CD4-positive, alpha-beta T cell treated with Interleukin-15 for 4 hours (primary cell): ENCODE results near the gene NMNAT3.

Experiments used
- DNase-seq: peaks from one replicate; pipeline ENCODE4 v3.0.0-alpha.2; 2020; ENCODE audit warnings: low spot score

Gene NMNAT3

DNA sequence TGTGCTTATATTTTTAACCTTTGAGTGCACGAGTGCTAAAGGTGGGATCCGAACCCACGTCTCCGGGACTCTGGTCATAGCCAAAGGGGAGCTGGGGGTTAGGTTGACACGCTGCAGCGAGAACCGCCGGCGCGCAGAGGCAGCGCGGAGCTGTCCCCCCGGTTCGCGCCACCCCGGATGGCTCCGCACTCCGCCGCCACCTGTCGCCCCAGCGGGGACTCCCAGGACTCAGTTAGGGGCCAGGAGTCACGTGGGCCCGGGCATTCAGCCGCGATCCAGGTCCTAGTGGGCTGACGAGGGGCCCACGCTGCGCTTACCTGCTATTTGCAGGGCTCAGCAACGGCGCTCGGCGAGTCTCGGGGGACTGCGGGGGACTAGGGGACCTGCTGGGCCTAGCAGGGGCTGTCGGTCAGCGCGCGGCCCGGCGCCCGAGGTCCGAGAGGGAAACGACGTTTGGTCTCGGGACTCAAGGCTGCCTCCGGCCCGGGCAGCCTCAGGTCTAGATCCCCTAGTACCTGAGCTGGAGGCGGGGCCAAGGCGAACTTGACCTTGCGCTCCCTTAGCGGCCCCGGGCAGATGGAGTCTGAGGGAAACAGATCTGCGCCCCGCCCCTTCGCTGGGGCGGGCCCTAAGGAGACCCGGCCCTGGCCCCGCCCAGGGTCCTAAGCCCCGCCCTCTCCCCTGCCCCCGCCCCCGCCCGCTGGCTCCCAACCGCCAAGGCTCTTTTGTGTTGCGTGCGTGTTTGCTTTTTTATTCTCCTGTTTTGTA lies at the start of gene NMNAT3:
Gene NMNAT3 (minus strand): TSS at position 585 of the 768 bp plus-strand sequence. CDS start 50,248 bp downstream, outside the sequence.
- peak; percentile 69 for DNase-seq

DNA sequence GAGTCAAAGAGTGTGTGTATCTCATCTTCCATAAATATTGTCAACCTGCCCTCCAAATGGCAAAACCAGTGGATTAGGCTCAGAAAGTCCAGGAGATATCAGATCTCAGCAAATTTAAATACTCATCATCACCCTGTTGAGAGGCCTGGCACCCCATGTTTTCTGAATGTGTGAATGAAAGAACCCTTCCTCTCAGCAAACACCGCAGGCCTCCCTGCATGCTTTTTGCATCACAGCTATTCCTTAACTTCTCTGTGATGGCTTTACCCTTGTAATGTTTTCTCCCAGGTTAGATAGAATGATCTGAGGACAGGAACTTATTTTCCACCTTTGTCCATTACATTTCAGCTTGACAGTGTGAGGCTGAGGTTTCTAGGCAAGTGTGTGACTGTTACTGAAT lies 43.6 kb upstream of the NMNAT3 start:
- DNase-seq = no peak

DNA sequence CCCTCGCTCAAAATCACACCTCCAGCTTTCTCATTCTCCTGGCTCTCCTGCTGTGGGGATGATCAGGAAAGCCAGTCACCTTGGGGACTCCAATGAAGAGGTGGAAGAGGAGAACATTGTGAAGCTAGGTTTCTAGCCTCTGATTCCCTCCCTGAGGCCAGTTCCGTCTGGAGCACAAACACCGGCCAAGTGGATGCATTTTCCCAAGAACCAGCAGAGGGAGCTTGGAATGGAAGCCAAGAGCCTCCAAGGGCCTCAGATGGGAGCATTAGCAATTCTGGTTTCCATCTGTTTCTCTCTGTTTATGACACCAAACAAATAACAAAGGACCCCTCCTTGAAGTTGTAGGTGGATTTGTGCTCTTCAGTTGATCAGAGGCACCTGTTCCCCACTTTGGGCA lies 40.6 kb upstream of the NMNAT3 start:
- DNase-seq = no peak

DNA sequence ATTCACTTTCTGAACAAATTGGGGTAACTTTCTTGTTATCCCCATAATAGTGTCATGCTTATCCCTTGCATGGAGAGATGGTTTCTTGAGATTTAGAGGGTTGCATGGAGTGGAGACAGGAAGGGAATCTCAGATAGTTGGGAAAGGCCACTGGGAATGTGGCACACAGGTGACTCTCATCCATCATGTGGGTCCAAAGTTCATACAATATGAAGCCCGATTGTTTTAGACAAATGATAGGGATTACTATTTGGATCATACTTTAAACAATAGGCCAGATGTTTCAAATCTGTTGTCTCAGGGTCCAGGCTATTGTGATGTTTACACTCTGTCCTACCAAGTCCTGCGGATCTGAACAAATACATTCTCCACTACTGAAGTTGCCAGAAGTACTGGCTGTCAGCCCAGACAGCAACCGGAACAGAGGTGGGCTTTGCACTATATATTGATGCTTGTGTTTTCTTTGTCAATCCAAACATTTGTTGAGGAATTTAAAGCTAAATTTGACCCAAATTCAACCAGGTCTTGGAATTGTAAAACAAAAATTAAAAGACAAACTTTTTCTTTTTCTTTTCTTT lies 39.2 kb upstream of the NMNAT3 start:
- no peak for DNase-seq

DNA sequence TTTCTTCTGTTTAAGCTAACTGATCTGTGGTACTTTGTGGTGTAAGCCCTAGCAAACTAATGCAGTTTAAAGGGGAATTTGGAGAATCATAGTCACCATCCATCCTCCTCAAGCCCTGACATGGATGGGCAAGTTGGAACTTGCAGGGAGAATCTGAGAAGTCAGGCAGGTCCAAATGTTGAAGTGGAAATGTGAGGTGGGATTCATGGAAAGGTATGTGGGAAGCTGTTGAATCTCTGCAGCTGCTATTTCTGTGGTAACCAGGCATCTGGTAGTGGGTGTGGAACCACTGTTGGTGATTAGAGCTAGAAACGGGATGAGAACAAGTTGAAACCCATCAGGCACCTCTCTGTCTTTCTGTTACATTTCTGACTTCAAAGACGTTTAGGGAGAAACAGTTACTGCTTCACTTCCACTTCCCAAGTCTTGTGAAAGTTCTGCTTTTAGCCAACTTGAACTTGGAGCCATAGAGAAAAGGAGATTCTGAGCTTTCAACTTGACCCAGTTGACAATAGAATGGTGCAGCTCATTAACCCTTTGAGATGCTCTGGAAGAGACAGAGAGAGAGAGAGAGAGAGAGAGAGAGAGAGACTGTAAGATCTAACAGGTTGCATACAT lies 38.1 kb upstream of the NMNAT3 start:
- DNase-seq = no peak

DNA sequence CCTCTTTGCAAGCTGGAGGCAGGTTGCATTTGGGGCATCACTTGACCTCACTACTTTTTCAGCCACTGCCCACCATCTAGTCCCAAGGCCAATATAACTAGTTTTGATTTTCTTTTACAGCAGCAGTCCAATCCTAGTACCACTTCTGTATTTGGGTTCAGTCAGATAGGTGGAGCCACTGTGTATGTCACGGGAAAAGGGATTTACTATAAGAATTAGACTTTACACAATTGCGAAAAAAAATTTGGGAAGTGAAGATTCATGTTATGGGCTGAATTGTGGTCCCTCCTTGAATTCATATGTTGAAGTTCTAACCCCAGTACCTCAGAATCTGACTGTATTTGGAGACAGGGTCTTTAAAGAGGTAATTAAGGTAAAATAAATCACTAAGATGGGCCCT lies 37.4 kb upstream of the NMNAT3 start:
- DNase-seq = no peak

DNA sequence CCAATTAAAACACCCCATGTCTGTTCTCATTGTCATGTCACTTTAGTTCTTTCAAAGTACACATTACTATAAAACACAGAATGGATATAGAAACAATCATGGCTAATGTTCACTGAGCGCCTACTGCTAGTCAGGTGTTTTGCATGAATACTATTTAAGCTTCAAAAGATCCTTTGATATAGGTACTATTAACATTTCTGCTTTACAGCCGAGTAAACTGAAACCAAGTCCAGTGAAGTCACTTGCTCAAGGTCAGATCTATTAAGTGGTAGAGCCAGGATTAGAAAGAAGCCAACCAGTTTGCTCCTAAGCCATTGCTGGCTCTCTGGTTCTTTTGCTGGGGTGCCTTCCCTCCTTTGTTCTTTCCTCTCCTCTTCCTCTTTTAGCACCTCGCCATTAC lies 32.4 kb upstream of the NMNAT3 start:
- DNase-seq = no peak

DNA sequence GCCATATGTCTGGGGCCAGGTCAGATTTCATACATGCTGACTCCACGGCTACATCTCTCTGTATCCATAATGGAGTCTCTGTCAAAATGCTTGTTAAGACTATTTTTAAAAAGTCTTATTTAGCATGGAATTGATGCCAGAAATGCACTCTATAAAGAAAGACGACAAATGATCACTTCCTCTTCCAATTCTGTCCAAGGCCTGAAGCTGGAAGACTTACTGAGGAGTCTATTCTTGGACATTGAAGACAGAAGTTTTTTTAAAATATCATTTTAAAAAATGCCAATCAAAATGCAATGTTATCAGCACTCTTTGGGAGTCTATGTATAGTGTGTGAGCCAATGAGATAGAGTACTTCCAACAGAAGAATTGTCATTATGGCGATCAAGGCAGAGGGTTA lies 27.9 kb upstream of the NMNAT3 start:
- DNase-seq = no peak

DNA sequence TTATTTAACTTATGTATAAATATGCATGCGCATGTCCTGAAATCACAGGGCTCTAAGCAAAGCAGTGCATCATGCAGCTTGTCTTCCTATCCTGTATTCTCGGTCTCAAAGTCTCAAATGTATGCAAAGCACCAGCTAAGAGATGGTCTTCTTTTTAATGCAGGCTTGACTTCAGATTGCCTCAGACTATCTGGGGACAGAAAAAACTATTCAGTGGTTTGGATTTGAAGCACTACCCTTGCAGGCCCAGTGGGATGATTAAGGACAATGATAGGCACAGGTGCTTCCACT lies 18.5 kb upstream of the NMNAT3 start:
- no peak for DNase-seq

DNA sequence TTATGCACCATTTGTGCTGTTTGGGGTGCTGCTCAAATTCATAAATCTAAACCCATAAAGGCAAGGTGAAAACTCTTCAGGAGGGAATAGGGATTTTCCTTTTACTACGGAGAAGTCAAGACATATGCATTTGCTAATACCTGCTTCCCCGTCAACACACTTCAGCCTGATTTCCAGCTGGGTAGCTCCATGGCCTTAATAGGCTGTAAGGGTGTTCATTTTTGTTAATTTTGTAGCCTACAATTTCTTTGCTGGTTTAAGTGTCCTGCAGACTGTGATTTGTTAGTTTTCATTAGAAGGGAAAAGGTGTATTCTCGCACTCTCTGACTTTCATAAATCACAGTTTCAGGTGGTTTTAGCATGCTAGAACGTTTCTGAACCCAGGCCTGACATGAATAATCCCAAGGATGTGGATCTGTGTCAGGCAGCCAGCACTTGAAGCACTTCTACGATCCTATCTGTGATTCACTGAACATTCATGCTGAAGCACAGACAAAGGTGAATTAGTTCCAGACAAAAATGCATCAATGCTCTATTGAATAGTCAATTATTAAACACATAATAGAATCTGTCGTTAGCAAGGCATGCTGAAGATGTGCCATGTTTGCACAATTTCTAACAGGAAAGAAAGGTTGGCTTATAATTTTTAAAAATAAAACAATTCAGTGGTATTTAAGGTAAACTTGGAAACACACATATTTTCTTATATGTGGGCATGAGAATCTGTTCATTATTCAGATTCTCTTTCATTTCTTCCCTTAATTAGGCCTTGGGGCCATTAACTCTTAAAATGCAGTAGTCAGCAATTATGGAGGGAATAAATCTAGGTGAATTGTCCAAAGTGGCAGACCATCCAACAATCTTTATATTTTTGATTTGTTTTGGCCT lies 17.9 kb upstream of the NMNAT3 start:
- DNase-seq = no peak

DNA sequence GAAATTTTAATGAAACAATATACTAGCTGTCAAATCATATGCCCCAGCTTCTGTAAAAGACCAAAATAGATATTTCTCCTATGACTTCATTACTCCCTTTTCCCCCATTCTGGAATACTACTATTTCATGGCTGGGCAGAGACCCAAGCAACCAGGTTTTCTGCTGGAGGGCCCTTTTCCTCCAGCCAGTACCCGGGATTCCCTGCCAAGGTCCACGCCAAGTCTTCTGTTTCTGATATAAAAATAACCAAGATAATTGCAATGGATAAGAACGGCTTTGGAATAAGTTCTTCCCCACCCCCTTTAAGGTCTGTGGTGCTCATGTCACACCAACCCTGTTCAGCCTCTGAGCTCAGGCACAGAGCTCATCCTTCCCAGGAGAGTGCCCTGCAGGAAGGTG lies 17.2 kb upstream of the NMNAT3 start:
- DNase-seq = no peak

DNA sequence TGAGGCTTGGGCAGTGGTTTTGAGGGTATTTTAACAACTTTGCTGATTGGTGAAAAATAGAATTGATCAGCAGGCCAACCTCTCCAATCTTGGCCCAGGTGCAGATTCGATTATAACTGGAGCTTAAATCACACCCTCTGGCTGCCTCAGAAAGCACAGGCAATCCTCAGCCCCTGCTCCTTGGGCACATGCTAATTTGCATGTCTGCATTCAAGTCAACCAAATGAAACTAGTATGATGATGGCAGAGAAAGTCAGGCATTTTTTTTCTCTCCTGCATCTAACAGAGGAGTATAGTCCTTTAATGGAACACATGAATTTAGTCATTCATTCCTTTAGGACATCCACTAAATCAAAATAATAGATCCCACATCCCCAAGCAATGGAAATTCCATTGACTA lies 16.8 kb upstream of the NMNAT3 start:
- no peak for DNase-seq

DNA sequence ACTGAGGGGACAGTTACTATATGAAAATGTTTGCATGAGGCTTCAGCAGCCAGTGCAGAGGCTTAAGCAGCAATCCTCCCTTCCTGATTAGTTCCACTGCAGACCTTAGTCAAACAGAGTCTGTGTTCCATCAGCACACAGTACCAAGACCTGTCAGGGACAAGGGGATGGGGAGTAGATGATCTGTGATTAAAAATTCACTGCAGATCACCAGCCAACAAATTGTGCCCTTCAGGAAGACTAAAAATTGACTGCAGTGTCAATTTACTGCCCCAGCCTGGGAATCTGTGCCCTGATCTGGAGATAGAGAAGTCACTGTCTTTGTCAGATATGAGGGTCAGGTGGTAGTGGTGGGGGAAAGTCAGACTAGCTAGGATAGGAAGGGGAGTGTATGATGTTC lies 13.8 kb upstream of the NMNAT3 start:
- DNase-seq = no peak

DNA sequence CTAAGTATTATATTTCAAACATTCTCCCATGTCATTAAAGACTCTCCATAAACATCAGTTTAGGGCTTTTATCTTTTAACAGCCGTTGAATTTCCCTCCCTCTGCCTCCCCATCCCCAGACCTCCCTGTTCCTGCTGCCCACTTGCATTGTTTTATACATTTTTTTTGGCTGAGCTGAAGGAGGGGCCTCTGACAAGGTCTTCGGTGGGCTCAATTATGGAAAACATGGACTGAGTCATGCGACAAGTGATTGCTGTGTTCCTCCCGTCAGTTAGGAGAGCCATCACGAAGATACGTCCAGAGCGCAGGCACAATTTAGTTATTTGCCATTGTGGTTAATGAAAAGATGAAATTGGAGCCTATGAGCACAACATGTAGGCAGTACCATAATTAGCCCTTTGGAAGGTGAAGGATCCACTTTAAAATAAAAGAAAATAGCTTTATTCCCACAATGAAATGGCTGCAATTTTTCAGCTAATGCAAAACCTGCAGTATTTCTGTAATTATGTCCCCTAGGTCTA lies 12.0 kb upstream of the NMNAT3 start:
- DNase-seq = no peak

DNA sequence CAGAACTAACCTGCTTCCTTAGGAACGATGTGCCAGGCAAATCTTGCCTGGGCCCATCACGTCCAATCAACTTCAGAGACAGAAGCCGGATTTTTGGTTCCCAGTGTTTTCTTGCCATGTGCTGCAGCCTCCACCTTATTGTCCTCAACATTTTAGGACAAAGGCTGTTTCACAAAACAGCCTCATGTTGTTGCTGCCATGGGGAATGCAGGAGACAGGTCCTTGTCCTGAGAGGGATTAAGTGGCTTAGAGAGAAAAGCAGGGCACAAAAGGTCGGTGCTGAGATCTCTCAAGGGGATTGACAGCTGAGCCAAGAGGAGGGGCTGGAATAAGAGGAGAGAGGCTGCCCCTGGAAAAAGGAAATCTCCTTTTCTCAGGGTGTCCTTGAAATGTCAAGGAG lies 11.3 kb upstream of the NMNAT3 start:
- DNase-seq = no peak

DNA sequence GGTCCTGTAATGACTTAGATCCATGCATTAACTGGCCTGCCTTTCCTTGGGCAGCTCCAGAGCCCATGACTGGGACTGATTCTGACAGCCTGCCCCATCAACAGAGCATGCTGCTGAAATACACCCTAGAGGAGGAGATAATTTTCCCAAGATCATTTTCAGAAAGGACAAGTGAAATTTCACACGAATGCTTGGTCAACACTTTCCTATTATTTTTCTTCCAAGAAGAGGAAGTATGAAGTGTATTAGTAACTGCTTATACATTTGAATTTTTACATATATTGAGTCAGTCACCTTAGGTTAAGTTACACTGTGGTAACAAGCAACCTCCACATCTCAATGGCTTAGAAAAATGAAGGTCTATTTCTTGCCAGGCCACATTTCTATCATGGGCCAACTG lies 9.7 kb upstream of the NMNAT3 start:
- no peak for DNase-seq

DNA sequence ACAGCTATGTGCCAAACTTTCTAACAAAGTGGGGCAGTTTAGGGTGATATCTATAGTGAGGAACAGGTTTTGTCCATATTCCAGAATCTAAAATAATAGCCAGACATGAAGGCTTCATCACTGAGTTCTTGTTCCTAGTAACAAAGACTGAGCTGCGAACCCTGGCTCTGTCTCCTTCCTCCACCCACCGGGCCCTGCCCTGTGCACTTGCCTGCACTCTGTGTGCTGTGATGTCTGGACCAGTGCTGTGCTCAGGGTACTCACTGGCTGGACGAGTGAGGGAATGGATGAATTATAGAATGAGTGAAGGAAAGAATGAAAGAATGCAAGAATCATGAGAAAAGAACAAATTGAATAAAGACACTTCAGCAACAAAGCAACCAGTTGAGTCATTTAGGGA lies 8.9 kb upstream of the NMNAT3 start:
- DNase-seq = no peak

DNA sequence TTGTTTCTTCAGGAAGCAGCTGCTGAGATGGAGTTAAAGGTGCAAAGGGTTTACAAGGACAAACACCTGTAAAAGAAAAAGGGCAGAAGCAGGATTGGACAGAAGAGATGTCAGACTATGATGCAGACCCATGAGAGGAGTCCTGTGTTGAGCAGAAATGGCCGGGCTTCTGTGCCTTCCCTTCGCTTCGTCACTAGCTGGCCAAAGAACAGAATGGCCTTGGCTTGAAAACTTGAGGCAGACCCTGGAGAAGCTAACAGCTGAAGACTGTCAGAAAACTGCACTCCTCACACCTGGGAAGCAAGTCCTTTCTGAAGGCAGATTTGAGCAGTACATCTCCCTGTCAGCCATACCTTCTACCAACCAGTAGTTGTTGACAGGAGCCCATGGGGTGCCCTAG lies 8.4 kb upstream of the NMNAT3 start:
- no peak for DNase-seq

DNA sequence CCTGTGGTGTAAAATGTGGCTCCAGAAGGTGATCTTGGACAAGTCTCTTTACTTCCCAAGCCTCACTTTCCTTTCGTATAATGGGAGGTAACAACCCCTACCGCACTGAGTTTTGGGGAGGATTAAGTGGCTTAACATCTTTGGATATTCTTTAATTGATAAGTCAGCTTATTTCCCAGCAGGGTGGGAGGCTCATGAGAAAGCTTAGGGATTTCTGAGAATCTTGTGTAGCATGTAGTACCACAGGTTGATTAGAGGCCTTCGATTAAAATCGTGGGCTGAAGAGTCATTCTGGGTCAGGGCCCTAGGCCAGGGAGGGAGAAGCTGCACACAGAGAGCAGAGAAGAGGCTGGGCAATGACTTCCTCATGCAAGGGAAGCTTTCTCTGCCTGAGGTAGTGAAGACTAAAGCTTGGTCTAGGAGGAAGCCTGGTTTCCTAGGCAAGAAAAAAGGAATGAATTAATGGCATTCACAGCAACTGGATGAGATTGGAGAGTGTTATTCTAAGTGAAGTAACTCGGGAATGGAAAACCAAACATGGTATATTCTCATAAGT lies 1.5 kb upstream of the NMNAT3 start:
- no peak for DNase-seq

DNA sequence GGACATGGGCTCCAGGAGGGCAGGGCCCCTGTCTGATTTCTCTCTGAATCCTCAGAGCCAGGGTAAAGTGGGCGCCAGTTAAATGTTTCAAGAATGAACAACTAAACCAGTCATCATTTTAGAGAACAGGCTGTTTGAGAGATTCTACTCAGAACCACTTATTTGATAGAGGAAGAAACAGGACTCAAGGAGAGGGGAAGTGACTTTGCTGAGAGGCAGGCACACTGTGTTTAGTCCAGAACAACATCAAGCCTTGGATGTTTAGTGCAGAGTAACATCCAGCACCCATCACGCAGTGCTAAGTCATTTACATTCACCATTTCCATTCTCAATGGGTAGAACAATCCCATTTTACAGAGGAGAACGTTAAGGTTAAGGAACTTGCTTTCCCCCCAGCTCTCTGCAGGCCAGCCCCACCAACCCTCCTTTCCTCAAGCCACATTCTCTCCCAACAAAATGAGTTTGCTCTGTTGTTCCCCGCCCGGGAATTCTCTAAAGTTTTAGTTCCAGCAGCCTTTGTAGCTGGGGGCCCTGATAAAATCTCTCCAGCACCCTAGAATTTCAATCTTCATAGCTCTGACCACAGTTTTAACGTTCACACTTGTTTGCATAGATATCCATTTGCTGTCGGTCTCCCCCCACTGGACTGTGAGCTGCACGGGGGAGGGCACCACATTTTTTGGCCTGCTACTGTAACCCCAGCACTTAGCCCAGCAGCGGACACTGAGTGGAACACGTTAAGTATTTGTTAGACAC lies 962 bp downstream of the NMNAT3 start:
- no peak for DNase-seq

DNA sequence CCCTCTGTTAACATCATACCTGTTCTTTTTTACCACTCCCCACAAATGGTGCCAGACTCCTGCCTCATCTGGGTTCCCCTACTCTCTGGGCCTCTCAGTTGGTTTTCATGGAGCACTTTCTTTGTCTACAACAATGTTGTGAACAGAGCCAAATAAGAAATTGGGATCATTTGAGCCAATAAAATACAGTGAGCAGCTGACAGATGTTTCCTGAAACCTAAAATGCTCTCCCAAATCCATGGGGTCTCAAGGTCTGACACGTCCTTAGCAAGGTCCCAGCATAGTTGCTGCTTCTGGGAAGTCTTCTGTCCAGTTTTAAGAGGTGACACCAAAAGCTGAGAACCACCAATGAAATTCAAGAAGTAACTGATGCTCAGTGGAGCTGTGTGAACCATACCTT lies 1.7 kb downstream of the NMNAT3 start:
- no peak for DNase-seq

DNA sequence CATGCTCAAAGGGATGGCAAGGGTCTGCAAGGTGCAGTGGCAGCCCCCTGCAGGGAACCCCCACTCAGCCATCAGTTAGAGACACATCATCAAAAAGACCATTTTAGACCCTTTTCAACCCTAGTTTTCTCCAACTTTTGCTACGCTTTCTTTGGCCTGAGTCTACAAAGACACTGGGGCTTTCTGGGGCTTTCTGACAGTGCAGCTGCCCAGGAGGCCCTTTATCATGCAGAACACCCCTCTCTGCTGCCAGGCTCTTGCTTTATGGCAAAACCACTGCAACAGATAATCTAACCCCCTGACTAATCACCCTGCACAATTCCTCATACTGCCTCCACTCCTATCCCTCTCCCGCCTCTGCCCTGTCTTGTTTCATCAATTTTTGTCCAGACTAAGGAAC lies 2.4 kb downstream of the NMNAT3 start:
- DNase-seq = no peak
